WTC11 (cell line): ENCODE results near the gene ZNF22. TPM values are rescaled to one million over a fixed set of nuclear protein-coding genes. Genes with fewer than 3 reads are reported as not detected.

Source experiments
- ATAC-seq: fragments of 200-7000 bp; cut with Tn5 transposase; 2 replicates; pipeline ENCODE4 v1.10.0; 2021; ENCODE audit warnings: mild to moderate bottlenecking, moderate library complexity
- CTCF ChIA-PET: fragments of 300-600 bp; sonication (Branson Sonifier 250); formaldehyde crosslinking; loops from one replicate; lab custom pipeline; 2021; ENCODE audit warnings: antibody characterized with exemption; lab: Charles Lee
- POLR2A ChIA-PET: fragments of 350-600 bp; sonication (Branson Sonifier 250); formaldehyde crosslinking; loops from one replicate; lab custom pipeline; 2021; ENCODE audit warnings: antibody characterized with exemption; lab: Charles Lee
- DNase-seq: peaks from one replicate; pipeline ENCODE4 v3.0.0; 2021; ENCODE audit warnings: low spot score
- H3K27ac Mint-ChIP-seq: 2 replicates; pipeline ENCODE4 v1.8.0; 2021; ENCODE audit warnings: mixed read lengths
- H3K27me3 Mint-ChIP-seq: 2 replicates; pipeline ENCODE4 v1.8.0; 2021; ENCODE audit warnings: low read depth, mild to moderate bottlenecking, moderate library complexity, mixed read lengths
- H3K36me3 Mint-ChIP-seq: 2 replicates; pipeline ENCODE4 v1.8.0; 2021; ENCODE audit warnings: mixed read lengths
- H3K4me1 Mint-ChIP-seq: 2 replicates; pipeline ENCODE4 v1.8.0; 2022; ENCODE audit warnings: mixed read lengths
- H3K4me3 Mint-ChIP-seq: 2 replicates; pipeline ENCODE4 v1.8.0; 2021; ENCODE audit warnings: mild to moderate bottlenecking, moderate library complexity, mixed read lengths
- H3K9me3 Mint-ChIP-seq: 2 replicates; pipeline ENCODE4 v1.8.0; 2021; ENCODE audit warnings: mixed read lengths
- ATF2 ChIP-seq: sonication (generic); formaldehyde crosslinking; IDR thresholded peaks from 2 replicates; pipeline ENCODE4 v1.8.1; 2022; ENCODE audit warnings: low read depth, missing genetic modification reagents, borderline replicate concordance
- E2F1 ChIP-seq: sonication (generic); formaldehyde crosslinking; IDR thresholded peaks from 2 replicates; pipeline ENCODE4 v1.8.0; 2022; ENCODE audit warnings: mild to moderate bottlenecking, missing genetic modification reagents
- E2F5 ChIP-seq: sonication (generic); formaldehyde crosslinking; IDR thresholded peaks from 2 replicates; pipeline ENCODE4 v1.8.1; 2022; ENCODE audit warnings: mild to moderate bottlenecking, moderate library complexity, missing genetic modification reagents
- ELF4 ChIP-seq: sonication (generic); formaldehyde crosslinking; IDR thresholded peaks from 2 replicates; pipeline ENCODE4 v1.8.1; 2022; ENCODE audit warnings: low read depth, mild to moderate bottlenecking, moderate library complexity, missing genetic modification reagents
- EMX1 ChIP-seq: fragments of 250-450 bp; sonication (Bioruptor Pico); IDR thresholded peaks from 2 replicates; pipeline ENCODE4 v1.8.0; 2021; ENCODE audit warnings: mild to moderate bottlenecking
- ERG ChIP-seq: fragments of 250-450 bp; sonication (Bioruptor Pico); IDR thresholded peaks from 2 replicates; pipeline ENCODE4 v1.8.0; 2021; ENCODE audit warnings: mild to moderate bottlenecking
- ETV6 ChIP-seq: sonication (generic); formaldehyde crosslinking; IDR thresholded peaks from 2 replicates; pipeline ENCODE4 v1.8.1; 2022; ENCODE audit warnings: mild to moderate bottlenecking, missing genetic modification reagents
- NFATC4 ChIP-seq: fragments of 250-450 bp; sonication (Bioruptor Pico); IDR thresholded peaks from 2 replicates; pipeline ENCODE4 v1.9.0; 2021; ENCODE audit warnings: mild to moderate bottlenecking
- NFYB ChIP-seq: sonication (generic); formaldehyde crosslinking; conservative IDR thresholded peaks from 2 replicates; pipeline ENCODE4 v1.8.0; 2022; ENCODE audit warnings: low read depth, missing genetic modification reagents
- RELA ChIP-seq: sonication (generic); formaldehyde crosslinking; IDR thresholded peaks from 2 replicates; pipeline ENCODE4 v1.8.1; 2022; ENCODE audit warnings: missing genetic modification reagents, mild to moderate bottlenecking, borderline replicate concordance
- STAT6 ChIP-seq: sonication (generic); formaldehyde crosslinking; conservative IDR thresholded peaks from 2 replicates; pipeline ENCODE4 v1.8.1; 2023; ENCODE audit warnings: mild to moderate bottlenecking, low read depth, missing genetic modification reagents, moderate library complexity
- ZNF232 ChIP-seq: sonication (generic); formaldehyde crosslinking; IDR thresholded peaks from 2 replicates; pipeline ENCODE4 v1.8.0; 2022; ENCODE audit warnings: mild to moderate bottlenecking, missing genetic modification reagents
- ZNF317 ChIP-seq: sonication (generic); formaldehyde crosslinking; IDR thresholded peaks from 2 replicates; pipeline ENCODE4 v1.8.1; 2023; ENCODE audit warnings: low read depth, mild to moderate bottlenecking, moderate library complexity, missing genetic modification reagents, borderline replicate concordance
- ZSCAN18 ChIP-seq: fragments of 250-450 bp; sonication (Bioruptor Pico); IDR thresholded peaks from 2 replicates; pipeline ENCODE4 v2.1.2; 2022; ENCODE audit warnings: mild to moderate bottlenecking, moderate library complexity
- total RNA-seq: library from RNA; stranded (reverse); gene quantifications from 3 replicates; pipeline ENCODE4 v1.2.3, GENCODE V29; 2021

ZNF22 gene
- total RNA-seq, 1 experiment from 2014 or later, result 31.0 TPM

- ATAC-seq, result no peak
- Mint-ChIP-seq H3K9me3 (no peaks in the 10 kb centered on the region), H3K27ac (no peak overlapping the region), H3K4me1 (peaks cover 62% of the 10 kb centered on the region), H3K36me3 (peaks cover 13% of the 10 kb centered on the region), H3K27me3 (no peaks in the 10 kb centered on the region; the same call in 1 of the 2 replicates), H3K4me3 (no peak overlapping the region)
- CTCF ChIA-PET, result interaction anchor here (2.1 to 9.4 kb wide), 5 partner anchors 9 to 59 kb away, joined by 7 to 143 read pairs (median 14); partner anchors contain the start of genes DEPP1 and ZNF22
- TF ChIP-seq E2F5 (CRISPR knock-in tag) (no peak), ZNF232 (no peak), ATF2 (CRISPR knock-in tag) (no peak), ETV6 (no peak), ZSCAN18 (no peak), ZNF317 (CRISPR knock-in tag) (no peak), EMX1 (CRISPR knock-in tag) (no peak), ERG (CRISPR knock-in tag) (no peak), ELF4 (no peak), STAT6 (no peak), NFYB (CRISPR knock-in tag) (no peak), E2F1 (no peak)
- POLR2A ChIA-PET, result no interaction called here
- no peak for DNase-seq
Measured at GRCh38 chr10:44991571-44991970, 9.2 kb upstream of the ZNF22 start.

- ChIA-PET POLR2A (no interaction called here), CTCF (interaction anchor here (3.7 to 9.4 kb wide), 2 partner anchors 13 to 60 kb away, joined by 46 to 143 read pairs; partner anchors contain the start of gene DEPP1)
- Mint-ChIP-seq H3K4me1 (peaks cover 56% of the 10 kb centered on the region), H3K27me3 (no peaks in the 10 kb centered on the region; the same call in 1 of the 2 replicates), H3K4me3 (no peak overlapping the region), H3K36me3 (peaks cover 13% of the 10 kb centered on the region), H3K9me3 (no peaks in the 10 kb centered on the region), H3K27ac (no peak overlapping the region)
- TF ChIP-seq NFATC4 (CRISPR knock-in tag) (no peak), ERG (CRISPR knock-in tag) (no peak), RELA (CRISPR knock-in tag) (no peak)
- ATAC-seq (no peak), DNase-seq (no peak)
Measured at GRCh38 chr10:44992070-44992731, 8.5 kb upstream of the ZNF22 start.
